MM.1S (cell line): Measurements from ENCODE around the gene TFF2.

Experiments used
- CTCF ChIP-seq: fragments of 300-600 bp; sonication (generic); IDR thresholded peaks from 2 replicates; pipeline ENCODE4 v1.5.1; 2016; ENCODE audit warnings: antibody characterized with exemption, low read length, mixed read lengths
- EZH2 ChIP-seq: fragments of 300-600 bp; sonication (generic); optimal IDR thresholded peaks from 2 replicates; pipeline ENCODE3; 2017; ENCODE audit warnings: low read depth, mild to moderate bottlenecking, antibody characterized with exemption, low read length, mixed read lengths
- EZH2phosphoT487 ChIP-seq: fragments of 300-600 bp; sonication (generic); IDR thresholded peaks from 2 replicates; pipeline ENCODE4 v1.6.1; 2018; ENCODE audit warnings: antibody characterized with exemption, low read length

- TF ChIP-seq EZH2 (no peak), CTCF (no peak), EZH2phosphoT487 (no peak)
These were observed 6.2 kb downstream of the TFF2 start for GRCh38 chr21:42344631-42345030.
